Measurements from ENCODE around the gene ZC3H12C. TPM values are rescaled to one million over a fixed set of nuclear protein-coding genes. Genes with fewer than 3 reads are reported as not detected.
"Not testable (repeated sequence)": the region's sequence is repeated elsewhere in the genome, so short reads cannot be mapped to it uniquely, and the experiment has no call there.

The ZC3H12C gene
- total RNA-seq: 10 to 100 TPM; 12.5 to 18.7 TPM
- long read RNA-seq, partial matches to known transcripts: 0 of 3 reads
- long read RNA-seq, other reads (novel, unspliced or antisense): 3 of 3 reads

GRCh38 chr11:110092515-110093406 lies at the start of gene ZC3H12C:
ZC3H12C (plus strand) TSS chr11:110093392; CDS start chr11:110093412, 20 bp downstream.
- DNase-seq (peak; percentile 85), ATAC-seq (peak; percentile 85 to 94)
- intact Hi-C loops (cut with DNase I): loop anchor here in 1 of 2 donors (2.0 kb wide), 1 partner anchor 146 kb away; no protein-coding TSS in a partner anchor

- intact Hi-C loops (cut with DNase I): no loop called here
- ATAC-seq: no peak
Measured at GRCh38 chr11:110044226-110044968, 48.8 kb upstream of the ZC3H12C start.

GRCh38 chr11:110046775-110047380 lies 46.3 kb upstream of the ZC3H12C start:
- intact Hi-C loops (cut with DNase I): no loop called here
- ATAC-seq (no peak), DNase-seq (no peak)

More at GRCh38 chr11:110044226-110044968, 48.8 kb upstream of the ZC3H12C start:
- no peak for DNase-seq

- DNase-seq: no peak
- no peak for ATAC-seq
- intact Hi-C loops (cut with DNase I): no loop called here
Measured at GRCh38 chr11:110049501-110050200, 43.5 kb upstream of the ZC3H12C start.

GRCh38 chr11:110050201-110050506 lies 43.0 kb upstream of the ZC3H12C start:
- no peak for DNase-seq
- ATAC-seq: peak in 1 of 2 donors; percentile 8
- intact Hi-C loops (cut with DNase I): no loop called here

- intact Hi-C loops (cut with DNase I): no loop called here
- ATAC-seq: no peak
- DNase-seq: no peak
Measured at GRCh38 chr11:110053848-110054414, 39.3 kb upstream of the ZC3H12C start.

- ATAC-seq (no peak), DNase-seq (no peak)
- intact Hi-C loops (cut with DNase I): no loop called here
Measured at GRCh38 chr11:110056956-110057355, 36.2 kb upstream of the ZC3H12C start.

- ATAC-seq (no peak), DNase-seq (no peak)
- intact Hi-C loops (cut with DNase I): loop anchor here in 1 of 2 donors (10.0 kb wide), 1 partner anchor 55 kb away; no protein-coding TSS in a partner anchor
Measured at GRCh38 chr11:110059706-110060463, 33.3 kb upstream of the ZC3H12C start.

- ATAC-seq (no peak), DNase-seq (no peak)
- intact Hi-C loops (cut with DNase I): loop anchor here in 1 of 2 donors (10.0 kb wide), 1 partner anchor 56 kb away; no protein-coding TSS in a partner anchor
Measured at GRCh38 chr11:110061296-110061695, 31.9 kb upstream of the ZC3H12C start.

GRCh38 chr11:110062247-110062646 lies 30.9 kb upstream of the ZC3H12C start:
- DNase-seq (no peak), ATAC-seq (no peak)
- intact Hi-C loops (cut with DNase I): loop anchor here in 1 of 2 donors (10.0 kb wide), 1 partner anchor 57 kb away; no protein-coding TSS in a partner anchor

GRCh38 chr11:110065189-110065588 lies 28.0 kb upstream of the ZC3H12C start:
- DNase-seq (no peak), ATAC-seq (no peak)
- intact Hi-C loops (cut with DNase I): loop anchor here in 1 of 2 donors (10.0 kb wide), 1 partner anchor 60 kb away; no protein-coding TSS in a partner anchor

GRCh38 chr11:110068001-110068400 lies 25.2 kb upstream of the ZC3H12C start:
- intact Hi-C loops (cut with DNase I): loop anchor here in 1 of 2 donors (10.0 kb wide), 1 partner anchor 63 kb away; no protein-coding TSS in a partner anchor
- ATAC-seq, DNase-seq: not testable (repeated sequence)

- DNase-seq (peak; percentile 80), ATAC-seq (peak; percentile 90 to 92)
- intact Hi-C loops (cut with DNase I): loop anchor here in 1 of 2 donors (10.0 kb wide), 1 partner anchor 64 kb away; no protein-coding TSS in a partner anchor
Measured at GRCh38 chr11:110069158-110069737, 23.9 kb upstream of the ZC3H12C start.

- DNase-seq: no peak
- intact Hi-C loops (cut with DNase I): no loop called here
- ATAC-seq: no peak
Measured at GRCh38 chr11:110070176-110070575, 23.0 kb upstream of the ZC3H12C start.

- intact Hi-C loops (cut with DNase I): no loop called here
- no peak for ATAC-seq
- DNase-seq: no peak
Measured at GRCh38 chr11:110071197-110071596, 22.0 kb upstream of the ZC3H12C start.

- DNase-seq (no peak), ATAC-seq (no peak)
- intact Hi-C loops (cut with DNase I): no loop called here
Measured at GRCh38 chr11:110072930-110073329, 20.3 kb upstream of the ZC3H12C start.

- no peak for DNase-seq
- ATAC-seq: no peak
- intact Hi-C loops (cut with DNase I): no loop called here
Measured at GRCh38 chr11:110074499-110074898, 18.7 kb upstream of the ZC3H12C start.

Measured in left cardiac atrium (tissue), 4 donors.